ENCODE data around the gene C19orf85.

GRCh38 chr19:55419103-55419502 lies 45.4 kb downstream of the C19orf85 start:
- no peak for TF ChIP-seq CTCF (IDR thresholded peaks at IDR 0.05; ENCODE audit: borderline replicate concordance, extremely low read depth, low read length, poor library complexity, severe bottlenecking)
- no peak for TF ChIP-seq EZH2 (IDR thresholded peaks at IDR 0.05; ENCODE audit: borderline replicate concordance, low read depth, low read length, severe bottlenecking)
